ENCODE results near the gene PRR20G.
"Not testable (repeated sequence)": the region's sequence is repeated elsewhere in the genome, so short reads cannot be mapped to it uniquely, and the experiment has no call there.

PRR20G gene

DNA sequence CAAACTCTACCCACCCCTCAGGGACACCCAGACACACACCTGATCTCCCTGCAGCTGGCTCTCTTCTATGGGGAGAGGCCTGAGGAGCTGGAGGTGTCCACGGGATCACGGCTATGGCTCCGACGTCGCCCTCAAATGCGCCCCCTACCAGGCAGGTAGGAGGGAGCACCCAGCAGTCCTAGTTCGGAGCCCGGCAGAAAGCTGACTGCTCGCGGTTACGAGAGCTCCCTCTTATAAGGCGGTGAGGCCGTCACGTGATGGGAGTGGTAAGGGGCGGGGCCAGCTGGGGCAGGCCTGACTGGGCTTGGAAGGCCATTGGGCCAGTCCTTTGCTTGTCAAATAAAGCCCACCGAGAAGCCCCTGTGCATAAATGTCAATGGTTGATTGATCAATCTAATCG is at the start of gene PRR20G:
PRR20G (minus strand) TSS at position 207 of the 400 bp plus-strand sequence. CDS start 681 bp downstream, outside the sequence.
- no peak for DNase-seq

DNA sequence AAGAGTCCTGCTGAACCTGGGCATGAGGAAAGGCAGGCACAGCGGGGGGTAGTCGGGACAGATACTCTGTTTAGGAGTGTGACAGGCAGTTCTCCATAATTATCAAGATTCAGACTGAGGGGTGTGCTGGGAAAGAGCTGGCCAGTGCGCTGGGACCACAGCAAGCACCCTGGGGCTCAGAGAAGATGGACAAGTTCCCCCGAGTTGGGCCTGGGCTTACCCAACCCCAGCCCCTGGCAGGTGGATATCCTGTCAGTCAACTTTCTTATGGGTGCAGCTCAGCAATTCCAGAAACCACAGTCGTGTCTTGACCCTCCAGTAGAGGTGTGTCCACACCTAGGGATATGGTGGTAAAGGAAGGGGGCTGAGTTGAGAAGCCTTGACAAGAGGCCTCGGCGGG is 49.2 kb upstream of the PRR20G start:
- DNase-seq, result no peak

DNA sequence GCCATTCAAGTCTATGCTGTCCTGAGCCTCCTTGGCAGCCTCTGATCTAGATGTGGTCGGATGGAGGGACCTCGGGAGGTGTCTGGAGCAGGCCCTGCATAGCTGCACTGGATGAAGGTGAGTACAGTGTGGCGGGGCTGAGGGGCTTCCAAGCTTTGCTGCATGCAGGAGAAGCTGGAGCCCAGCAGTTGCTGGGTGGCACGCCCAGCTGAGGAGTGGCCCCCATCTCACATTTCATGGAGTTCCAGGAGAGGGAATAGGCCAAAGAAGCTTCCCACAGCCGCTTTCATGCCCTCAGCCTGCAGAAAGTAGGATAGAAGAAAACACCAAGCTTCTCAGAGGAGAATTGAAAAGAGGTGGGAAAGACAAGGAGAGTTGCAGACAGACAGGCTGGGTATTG is 48.3 kb upstream of the PRR20G start:
- DNase-seq, result no peak

DNA sequence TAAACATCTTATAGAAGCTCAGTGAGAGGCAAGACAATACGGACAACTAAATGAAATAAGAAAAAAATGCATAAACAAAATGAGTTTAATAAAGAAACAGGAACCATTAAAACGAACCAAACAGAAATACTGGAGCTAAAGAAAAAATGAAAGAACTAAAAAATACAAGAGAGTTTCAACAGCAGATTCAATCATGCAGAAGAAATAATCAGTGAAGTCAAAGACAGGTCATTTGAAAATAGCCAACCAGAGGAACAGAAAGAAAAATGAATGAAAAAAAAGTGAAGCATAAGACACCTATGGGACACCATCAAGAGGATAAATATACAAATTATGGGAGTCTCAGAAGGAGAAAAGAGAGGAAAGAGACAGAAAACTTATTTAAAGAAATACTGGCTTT is 42.5 kb upstream of the PRR20G start:
- DNase-seq, result no peak

DNA sequence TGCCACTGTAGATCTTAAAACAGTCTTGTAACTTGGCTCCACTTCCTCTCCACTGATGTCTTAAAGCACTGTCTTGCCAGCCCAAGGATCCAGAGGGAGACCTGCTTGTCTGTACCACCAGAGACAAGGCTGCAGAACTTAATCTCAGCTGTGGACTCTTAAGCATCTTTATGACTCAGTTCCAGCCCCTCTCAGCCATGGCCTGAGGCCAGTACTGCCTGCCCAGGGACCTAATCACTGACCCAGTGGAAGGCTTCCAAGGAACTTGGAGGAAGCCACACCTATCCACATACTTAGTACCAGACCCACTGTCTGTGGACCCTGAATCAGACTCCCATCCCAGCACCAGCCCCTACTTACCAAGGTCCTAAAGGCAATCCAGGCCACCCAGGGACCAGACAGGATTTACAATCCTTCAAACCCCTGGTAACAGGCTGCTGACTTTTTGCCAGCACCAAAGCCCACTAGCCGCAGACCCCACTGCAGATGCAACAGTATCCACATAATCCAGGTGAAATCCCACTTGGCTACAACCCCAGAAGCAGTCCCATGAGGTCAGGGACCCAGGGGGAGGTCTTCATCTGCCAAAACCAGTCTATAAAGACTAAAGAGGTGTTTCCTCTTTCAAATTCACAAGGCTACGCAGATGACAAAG is 41.9 kb upstream of the PRR20G start:
- DNase-seq, result no peak

DNA sequence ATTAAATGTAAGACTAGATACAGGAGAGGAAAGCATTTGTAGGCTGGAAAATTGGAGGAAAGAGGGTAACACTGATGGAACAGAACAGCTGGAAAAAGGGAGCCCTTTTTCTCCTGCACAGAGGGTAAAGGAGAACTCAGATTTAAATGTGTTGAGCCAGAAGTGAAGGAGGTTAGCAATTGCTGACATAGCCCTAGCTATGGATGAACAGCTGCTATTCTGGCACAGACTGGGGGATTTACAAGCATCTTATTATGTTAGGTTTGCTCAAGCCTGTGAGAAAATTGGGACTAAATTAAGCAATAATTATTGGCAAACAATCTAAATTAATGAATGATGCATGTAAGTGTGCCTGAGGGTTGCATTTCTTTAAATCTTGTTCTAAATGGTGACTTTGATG is 40.6 kb upstream of the PRR20G start:
- peak; percentile 11 for DNase-seq

DNA sequence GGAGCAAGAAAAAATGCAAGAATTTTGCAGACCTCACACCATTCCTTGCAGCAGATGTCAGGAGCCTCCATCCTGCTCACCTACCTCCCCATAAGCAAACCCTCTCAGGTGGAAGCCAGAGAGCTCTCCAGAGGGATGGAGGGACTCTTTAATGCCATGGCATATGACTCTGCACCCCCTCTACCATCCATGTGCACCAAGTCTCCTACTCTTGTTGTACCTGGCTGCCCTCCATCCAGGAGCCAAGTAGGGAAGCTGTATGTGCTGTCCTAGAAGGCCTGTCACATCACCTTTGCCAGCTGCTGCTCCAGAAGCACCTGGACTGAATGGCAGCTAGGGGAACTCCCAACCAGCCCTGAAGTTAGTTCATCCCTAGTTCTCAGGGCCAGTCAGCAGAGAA is 38.5 kb upstream of the PRR20G start:
- DNase-seq, result no peak

DNA sequence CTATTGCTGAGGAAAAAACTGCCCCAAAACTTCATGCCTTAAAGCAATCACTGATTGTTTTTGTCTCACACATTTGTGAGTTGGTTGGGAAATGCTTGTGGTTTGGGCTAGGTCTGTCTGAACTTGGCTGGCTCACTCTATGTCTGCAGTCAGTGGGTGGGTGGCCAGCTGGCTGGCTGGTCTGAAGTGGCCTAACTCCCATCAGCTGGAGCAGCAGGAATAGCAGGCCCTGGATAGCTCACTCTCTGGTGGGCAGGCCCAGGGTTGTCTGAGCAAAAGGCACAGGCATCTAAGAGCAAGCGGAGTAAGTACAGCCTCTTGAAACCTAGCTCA is 37.7 kb upstream of the PRR20G start:
- DNase-seq, result no peak

DNA sequence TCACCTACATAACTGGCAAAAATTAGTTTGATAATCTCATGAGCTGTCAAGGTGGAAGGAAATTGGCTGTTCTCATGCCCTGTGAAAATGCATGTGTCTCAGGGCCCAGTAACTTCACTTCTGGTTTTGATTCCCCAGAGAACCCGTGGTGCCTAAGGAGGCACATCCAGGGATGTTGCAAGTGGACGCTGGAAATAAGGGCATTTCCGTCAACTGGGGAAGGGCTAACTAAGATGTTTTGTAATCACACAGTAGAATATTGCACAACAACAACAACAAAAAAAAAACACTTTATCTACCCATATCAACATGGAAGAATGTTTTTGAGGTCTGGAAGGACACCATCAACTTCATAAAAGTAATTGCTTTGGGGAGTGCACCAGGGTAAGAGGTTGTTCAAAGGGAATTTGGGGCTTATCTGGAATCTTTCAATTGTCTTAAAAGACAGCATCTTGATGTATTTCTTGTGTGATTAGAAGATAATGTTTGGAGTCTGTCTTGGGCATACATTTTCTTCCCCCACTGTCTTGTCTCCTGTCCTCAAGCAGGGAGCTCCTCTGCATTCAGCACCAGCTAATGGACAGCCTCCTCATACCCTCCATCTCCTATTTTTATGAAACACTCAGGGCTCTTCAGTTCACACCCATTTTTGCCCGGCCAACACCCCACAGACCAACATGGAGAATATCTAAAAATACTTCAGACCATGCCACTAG is 37.2 kb upstream of the PRR20G start:
- DNase-seq, result no peak

DNA sequence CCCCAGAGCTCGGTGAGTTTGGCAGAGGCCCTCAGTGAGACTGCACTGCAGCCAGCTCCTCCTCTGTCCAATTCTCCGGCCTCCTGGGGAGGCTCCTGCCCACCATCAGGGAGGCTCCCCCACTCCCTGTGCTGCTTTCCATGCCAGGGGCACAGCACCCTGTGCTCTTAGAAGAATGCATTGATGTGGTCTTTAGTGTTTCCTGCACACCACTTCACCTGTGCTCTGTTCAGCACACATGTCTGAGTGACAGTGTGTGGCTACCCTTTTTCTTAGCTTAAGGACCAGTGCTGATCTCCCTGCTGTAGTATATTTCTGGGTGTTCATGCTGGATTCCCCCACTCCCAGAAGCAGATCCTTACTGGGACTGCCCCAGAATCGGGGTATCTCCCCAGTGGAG is 36.2 kb upstream of the PRR20G start:
- DNase-seq, result no peak

DNA sequence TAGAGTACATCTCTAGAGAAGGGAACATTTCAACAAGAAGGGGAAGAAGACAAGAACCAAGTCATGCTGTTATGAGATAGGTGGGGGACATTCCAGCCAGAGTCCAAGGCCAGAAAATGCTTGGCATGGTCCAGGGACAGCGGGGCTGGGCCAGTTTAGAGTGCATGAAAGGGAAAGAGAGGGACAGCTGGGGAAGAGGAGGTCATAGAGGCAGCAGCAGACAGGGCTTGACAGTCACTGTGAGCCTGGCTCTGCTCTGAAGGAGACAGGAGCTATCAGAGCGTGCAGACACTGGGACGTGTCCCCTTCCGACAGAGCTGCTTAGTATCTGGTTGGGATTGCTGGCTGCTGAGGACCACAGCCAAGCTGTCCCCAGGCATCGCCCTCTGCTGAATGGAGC is 35.7 kb upstream of the PRR20G start:
- no peak for DNase-seq

DNA sequence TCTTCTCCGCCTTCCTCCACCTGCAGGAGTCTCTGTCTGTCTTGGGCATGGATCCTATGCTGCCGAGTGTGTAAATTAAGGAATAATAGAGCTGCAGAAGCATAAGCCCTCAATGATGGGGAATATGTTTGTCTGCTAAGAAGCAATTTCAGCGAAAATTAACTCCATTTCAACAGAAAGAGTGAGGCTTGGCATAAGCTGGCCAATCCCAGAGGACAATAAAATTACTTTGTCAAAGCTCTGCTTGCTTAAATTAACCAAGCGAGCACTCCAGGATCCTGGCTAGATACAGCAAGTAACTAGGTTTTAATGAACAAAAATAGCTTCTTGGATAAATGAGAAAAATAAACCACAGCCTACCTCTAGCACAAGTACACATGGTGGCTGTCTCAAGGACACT is 33.5 kb upstream of the PRR20G start:
- DNase-seq, result no peak

DNA sequence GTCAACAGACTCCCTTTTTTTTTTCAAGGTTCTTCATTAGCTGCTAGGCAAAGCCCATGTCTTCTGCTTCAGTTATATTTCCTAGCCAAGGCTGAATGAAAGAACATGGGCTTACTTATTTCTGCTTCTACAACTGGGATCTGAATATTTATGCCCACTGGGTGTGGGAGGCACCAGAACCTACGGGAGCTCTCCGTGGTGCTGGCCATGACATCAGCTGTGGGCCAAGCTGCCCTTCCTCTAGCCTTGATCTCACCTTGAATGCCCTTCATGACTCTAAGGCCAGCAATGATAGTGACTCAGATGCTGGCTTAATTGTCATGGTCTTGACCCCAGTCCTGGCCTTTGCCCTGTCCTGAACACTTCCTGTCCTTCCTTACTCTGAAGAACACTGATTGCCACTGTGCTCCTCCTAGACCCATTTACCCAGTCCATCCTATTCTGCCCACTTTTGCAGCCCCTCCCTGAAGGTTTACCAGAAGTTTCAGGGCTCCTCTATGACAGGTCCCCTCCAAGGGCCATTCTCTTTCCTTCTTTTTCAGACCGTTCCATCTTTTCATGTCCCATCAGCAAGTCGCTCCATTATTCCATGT is 32.8 kb upstream of the PRR20G start:
- DNase-seq, result no peak

DNA sequence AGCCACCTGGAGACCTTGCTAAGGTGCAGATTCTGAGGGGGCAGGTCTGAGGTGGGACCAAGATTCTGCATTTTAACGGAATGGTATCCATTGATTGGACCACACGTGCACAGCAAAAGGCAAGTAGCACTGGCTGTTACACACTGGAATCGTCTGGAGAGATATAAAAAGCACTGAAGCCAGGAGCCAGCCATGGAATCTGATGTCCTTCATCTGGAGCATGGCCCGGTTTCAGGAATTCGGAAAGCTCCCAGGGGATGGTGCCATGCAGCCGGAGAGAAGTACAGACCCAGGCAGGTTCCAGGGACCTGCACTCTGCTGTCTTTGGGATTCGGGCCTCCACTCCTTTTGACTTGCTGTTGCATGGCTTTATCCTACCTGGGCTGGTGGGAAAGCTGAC is 28.8 kb upstream of the PRR20G start:
- no peak for DNase-seq

DNA sequence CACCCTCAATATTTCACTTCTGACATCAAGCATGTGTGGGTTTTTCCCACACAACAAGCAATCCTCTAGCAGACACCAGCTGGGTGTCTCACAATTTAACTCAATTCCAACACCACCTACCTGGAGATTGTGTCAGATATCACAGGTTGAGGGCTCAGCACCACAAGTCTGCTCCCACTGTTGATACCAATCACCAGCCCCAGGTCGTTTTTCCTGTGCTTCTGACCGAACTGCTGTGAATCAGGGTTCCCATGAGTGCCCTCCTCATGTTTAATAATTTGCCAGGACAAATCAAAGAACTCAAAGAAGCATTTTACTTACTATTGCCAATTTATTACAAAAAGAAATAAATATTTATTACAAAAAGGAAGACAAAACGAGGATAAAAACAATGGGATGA is 25.0 kb upstream of the PRR20G start:
- DNase-seq, result no peak

DNA sequence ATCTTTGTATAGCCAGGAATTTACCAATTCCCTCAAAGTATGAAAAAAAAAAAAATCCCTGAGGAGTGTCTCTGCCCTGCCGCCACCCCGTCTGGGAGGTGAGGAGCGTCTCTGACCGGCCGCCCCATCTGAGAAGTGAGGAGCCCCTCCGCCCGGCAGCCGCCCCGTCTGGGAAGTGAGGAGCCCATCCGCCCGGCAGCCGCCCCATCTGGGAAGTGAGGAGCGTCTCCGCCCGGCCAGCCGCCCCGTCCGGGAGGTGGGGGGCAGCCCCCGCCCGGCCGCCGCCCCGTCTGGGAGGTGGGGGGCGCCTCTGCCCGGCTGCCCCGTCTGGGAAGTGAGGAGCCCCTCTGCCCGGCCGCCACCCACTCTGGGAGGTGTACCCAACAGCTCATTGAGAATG is 21.0 kb upstream of the PRR20G start:
- DNase-seq, result not testable (repeated sequence)

DNA sequence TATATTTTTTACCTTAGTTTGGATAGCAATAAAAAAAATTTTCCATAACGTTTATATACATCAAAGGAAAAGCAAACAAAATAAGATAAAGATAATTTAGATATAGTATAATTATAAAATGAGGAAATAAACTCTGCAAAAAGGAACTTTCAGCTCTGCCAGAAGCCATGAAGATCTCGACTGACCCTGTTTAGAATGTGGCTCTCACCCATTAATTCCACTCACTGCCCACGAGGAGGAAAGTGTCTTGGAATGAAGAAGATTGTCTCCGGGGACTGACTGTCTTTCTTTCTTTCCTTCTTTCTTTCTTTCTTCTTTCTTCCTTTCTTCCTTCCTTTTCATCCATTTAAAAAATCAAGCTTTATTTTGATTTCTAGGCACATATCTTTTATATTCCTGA is 20.1 kb upstream of the PRR20G start:
- DNase-seq, result no peak

DNA sequence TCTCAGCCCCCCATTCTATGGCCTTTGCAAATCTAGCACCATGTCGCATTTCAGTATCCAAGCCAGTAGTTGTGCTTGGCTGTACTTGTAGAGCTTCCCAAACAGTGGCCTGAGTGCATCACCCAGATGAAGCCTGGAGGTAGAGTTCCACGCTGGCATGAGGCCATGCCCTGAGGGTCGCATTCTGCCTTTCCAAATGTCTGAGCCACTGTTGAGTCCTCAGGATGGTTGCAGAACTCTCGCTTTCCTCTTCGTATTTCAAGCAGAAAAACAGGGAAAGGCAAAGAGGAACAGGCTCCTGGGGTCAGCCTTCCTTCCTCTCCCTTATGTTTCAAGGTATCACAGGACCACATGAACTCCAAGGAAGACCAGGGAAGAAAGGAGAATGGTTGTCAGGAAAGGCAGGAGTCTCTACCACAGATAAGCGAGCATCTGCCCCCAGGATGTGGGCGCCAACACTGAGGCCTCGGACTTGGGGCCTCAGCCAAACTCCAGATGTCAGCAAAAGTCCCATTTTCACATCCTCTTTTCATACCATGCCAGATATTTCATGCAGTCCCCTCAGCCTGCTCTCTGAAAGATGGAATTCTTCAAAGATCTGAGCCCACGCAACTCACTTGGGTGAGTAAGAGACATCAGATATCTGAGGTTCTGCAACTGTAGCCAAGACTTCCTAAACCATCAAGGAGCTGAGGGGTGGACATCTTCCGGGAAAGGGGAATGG is 19.4 kb upstream of the PRR20G start:
- DNase-seq, result no peak

DNA sequence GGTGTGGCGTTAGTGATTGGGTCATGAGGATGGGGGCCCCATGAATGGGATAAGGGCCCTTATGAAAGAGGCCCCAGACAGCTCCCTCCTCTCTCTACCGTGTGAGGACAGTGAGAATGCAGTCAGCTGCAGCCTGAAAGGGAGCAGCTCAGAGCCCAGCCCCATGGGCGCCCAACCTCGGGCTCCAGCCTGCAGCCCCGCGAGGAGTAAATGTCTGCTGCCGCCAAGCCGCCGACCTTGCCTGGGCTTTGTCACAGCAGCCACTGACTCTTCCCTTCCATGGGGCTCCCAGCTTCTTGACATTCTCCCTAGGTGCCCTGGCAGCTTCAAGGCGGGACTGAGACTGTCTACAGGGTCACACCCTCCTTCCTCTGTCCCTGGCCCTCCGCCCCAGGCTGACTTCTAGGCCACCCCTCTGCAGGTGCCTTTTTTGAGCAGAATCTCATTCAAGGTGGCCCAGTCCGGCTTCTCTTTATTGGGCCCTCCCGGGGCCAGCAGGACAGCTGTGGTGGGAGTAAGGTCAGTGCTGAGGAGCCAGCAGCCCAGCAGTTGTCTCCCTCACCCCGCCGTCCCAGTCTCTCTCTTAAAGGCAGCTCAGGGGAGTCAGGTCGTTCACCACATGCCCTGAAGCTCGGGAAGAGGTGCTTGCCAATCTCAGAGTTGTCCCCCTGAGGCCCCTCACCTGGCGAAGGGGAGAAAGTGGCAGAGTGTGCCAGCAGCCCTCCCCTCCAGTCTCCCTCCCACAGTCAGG is 18.7 kb upstream of the PRR20G start:
- DNase-seq, result no peak

DNA sequence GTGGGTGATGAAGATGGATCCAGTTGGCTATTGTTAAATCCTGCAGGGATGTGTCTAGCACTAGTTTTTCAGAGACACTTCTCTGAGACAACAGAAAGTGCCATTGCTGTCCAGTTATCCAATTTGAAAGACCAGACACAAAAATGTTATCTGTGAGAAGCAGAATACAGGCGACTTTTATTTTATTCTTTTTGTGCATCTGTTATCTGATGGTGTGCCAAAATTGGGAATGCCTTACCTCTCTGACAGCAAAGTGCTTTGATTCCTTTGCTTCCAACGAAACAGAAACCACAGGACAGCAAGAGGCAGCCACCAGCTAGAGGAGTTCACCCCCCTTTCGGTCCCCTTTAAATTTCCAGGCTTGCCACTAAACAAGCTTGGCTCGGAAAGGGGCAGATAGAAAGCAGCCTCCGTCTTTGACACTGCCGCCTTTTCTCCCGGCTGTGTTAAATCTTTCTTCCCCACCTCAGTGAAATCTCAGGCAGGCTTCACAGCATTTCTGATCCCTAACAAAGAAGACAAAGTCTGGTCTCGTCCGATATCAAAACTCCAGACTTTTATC is 17.7 kb upstream of the PRR20G start:
- no peak for DNase-seq

DNA sequence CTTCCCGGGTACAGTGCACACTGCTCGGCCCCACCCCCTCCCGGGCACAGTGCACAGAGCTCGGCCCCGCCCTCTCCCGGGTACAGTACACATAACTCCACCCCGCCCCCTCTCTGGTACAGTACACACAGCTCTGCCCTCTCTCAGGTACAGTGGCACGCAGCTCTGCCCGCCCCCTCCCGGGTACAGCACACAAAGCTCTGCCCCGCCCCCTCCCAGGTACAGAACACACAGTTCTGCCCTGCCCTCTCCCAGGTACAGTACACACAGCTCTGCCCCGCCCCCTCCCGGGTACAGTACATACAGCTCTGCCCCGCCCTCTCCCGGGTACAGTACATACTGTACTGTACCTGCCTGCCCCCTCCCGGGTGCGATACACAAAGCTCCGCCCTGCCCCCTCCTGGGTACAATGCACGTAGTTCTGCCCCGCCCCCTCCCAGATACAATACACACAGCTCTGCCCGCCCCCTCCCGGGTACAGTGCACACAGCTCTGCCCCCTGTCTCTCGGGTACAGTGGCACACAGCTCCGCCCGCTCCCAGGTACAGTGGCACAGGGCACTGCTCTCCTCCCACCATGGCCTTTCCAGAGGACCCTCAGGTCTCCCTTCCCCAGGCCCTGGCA is 16.4 kb upstream of the PRR20G start:
- peak; percentile 94 for DNase-seq

DNA sequence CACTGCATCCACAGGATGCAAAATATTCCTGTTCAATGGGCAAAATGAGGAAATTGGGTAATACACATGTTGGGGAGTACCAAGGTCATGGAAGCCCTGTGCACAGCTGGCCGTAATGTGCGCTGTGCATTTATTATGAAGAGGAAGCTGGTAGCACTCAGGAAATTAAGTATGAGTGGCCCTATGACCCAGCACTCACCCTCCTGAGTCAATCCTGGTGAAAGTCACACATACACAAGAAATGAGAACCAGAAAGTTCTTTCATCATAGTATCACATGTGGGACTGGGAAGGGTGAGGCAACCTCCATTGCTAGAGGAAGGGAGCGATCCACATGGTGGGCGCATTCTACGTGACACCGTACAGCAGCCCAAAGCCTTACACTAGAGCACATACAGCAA is 11.4 kb upstream of the PRR20G start:
- DNase-seq, result no peak
